Prostate gland (tissue), 2 donors: ENCODE data around the gene BCR. TPM values are rescaled to one million over a fixed set of nuclear protein-coding genes. Genes with fewer than 3 reads are reported as not detected.
"Not testable (repeated sequence)": the region's sequence is repeated elsewhere in the genome, so short reads cannot be mapped to it uniquely, and the experiment has no call there.

Experiments
- DNase-seq: peaks from one replicate; pipeline ENCODE4 v3.0.0-alpha.2; 2019; ENCODE audit warnings: low spot score
- H3K27ac ChIP-seq, 2 donors: fragments of 200-600 bp; sonication (generic); 2 replicates each; pipeline ENCODE4 v1.5.1; 2017 to 2019
- H3K27me3 ChIP-seq: fragments of 200-600 bp; sonication (generic); replicated peaks from 2 replicates; pipeline ENCODE4 v1.5.1; 2019; ENCODE audit not compliant: insufficient read depth
- H3K36me3 ChIP-seq, 2 donors: fragments of 200-600 bp; sonication (generic); 1 replicate in 1 of 2; 2 replicates in 1 of 2; pipeline versions ENCODE4 v1.5.1 to v1.8.1; 2017 to 2019
- H3K4me1 ChIP-seq: fragments of 200-600 bp; sonication (generic); replicated peaks from 2 replicates; pipeline ENCODE4 v1.5.1; 2019
- H3K4me3 ChIP-seq, 2 donors: fragments of 200-600 bp; sonication (generic); 2 replicates each; pipeline ENCODE4 v1.5.1; 2017 to 2019
- H3K9me3 ChIP-seq: fragments of 200-600 bp; sonication (generic); 2 replicates; pipeline ENCODE4 v1.5.1; 2017
- CTCF ChIP-seq, 4 experiments: fragments of 200-600 bp in 2 of 4; fragments of 450-650 bp in 2 of 4; sonication (generic) in 2 of 4; IDR thresholded peaks; 1 replicate in 3 of 4; 2 replicates in 1 of 4; pipeline ENCODE4 v1.5.1; 2016 to 2019; ENCODE audit warnings: antibody characterized with exemption in 4 of 4, mild to moderate bottlenecking in 2 of 4, moderate library complexity in 2 of 4
- POLR2A ChIP-seq: fragments of 450-650 bp; IDR thresholded peaks from one replicate; pipeline ENCODE4 v1.6.1; 2016; ENCODE audit warnings: antibody characterized with exemption, mild to moderate bottlenecking
- POLR2AphosphoS5 ChIP-seq: sonication (generic); formaldehyde crosslinking; IDR thresholded peaks from one replicate; pipeline ENCODE4 v1.6.1; 2017; ENCODE audit warnings: antibody characterized with exemption
- WGBS: methylation state at CpG from one replicate; pipeline ENCODE4 v1.1.5; 2018; 5-methylcytosine and 5-hydroxymethylcytosine counted together
- intact Hi-C: fragments of 100-400 bp; cut with DNase I; formaldehyde crosslinking; loops from one replicate; pipeline ENCODE4 v1.14.2; 2022
- total RNA-seq, 2 donors: library from RNA; depleted of rRNA; stranded (reverse); fragments of >200 nt; gene quantifications; one replicate each; pipeline ENCODE4 v1.1.0, GENCODE V29; 2016

Gene BCR
- total RNA-seq, 2 donors from 2014 or later, result 32.7 to 88.8 TPM

GRCh38 chr22:23311635-23312420 is 131.5 kb downstream of the BCR start:
- not testable (repeated sequence) for H3K4me3 ChIP-seq, H3K36me3 ChIP-seq, DNase-seq, H3K4me1 ChIP-seq, H3K27me3 ChIP-seq, H3K27ac ChIP-seq, H3K9me3 ChIP-seq
- intact Hi-C loops, result loop anchor here (5.0 kb wide), 1 partner anchor 75 kb away; no protein-coding TSS in a partner anchor
- WGBS, result 94% methylated on average over 13 of the region's 18 CpGs

- TF ChIP-seq POLR2AphosphoS5 (no peak), POLR2A (no peak), CTCF (IDR thresholded peaks at IDR 0.05) (no peak)
- intact Hi-C loops, result loop anchor here (5.0 kb wide), 1 partner anchor 73 kb away; no protein-coding TSS in a partner anchor
- Histone ChIP-seq H3K36me3 (no peaks in the 10 kb centered on the region), H3K4me3 (no peak overlapping the region), H3K27ac (no peak overlapping the region), H3K9me3 (no peaks in the 10 kb centered on the region), H3K4me1 (no peaks in the 10 kb centered on the region), H3K27me3 (no peaks in the 10 kb centered on the region)
- no peak for DNase-seq
- WGBS, result 81% methylated on average over 10 of the region's 14 CpGs
These were observed 133.7 kb downstream of the BCR start for GRCh38 chr22:23313791-23314567.

- 27% methylated on average over 15 of the region's 15 CpGs for WGBS
- DNase-seq, result peak; percentile 57
- Histone ChIP-seq H3K4me1 (no peaks in the 10 kb centered on the region), H3K36me3 (no peaks in the 10 kb centered on the region), H3K27me3 (no peaks in the 10 kb centered on the region), H3K27ac (no peak overlapping the region), H3K9me3 (no peaks in the 10 kb centered on the region), H3K4me3 (no peak overlapping the region)
- TF ChIP-seq POLR2A, result no peak
- TF ChIP-seq CTCF (IDR thresholded peaks at IDR 0.05), result peak in 3 of 4 experiments; percentile 57 to 75 (median 74)
- no peak for TF ChIP-seq POLR2AphosphoS5
- intact Hi-C loops, result loop anchor here (5.0 kb wide), 1 partner anchor 222 kb away; no protein-coding TSS in a partner anchor
These were observed 135.1 kb downstream of the BCR start for GRCh38 chr22:23315341-23315917.

- not testable (repeated sequence) for H3K4me1 ChIP-seq, H3K36me3 ChIP-seq, H3K27me3 ChIP-seq, DNase-seq, H3K27ac ChIP-seq, H3K9me3 ChIP-seq, H3K4me3 ChIP-seq
- 90% methylated on average over 2 of the region's 11 CpGs for WGBS
- intact Hi-C loops, result loop anchor here (5.0 kb wide), 1 partner anchor 221 kb away; no protein-coding TSS in a partner anchor
These were observed 136.3 kb downstream of the BCR start for GRCh38 chr22:23316596-23316995.

GRCh38 chr22:23318316-23318715 is 138.0 kb downstream of the BCR start:
- H3K36me3 ChIP-seq, DNase-seq, H3K4me1 ChIP-seq, H3K27ac ChIP-seq, H3K4me3 ChIP-seq, H3K9me3 ChIP-seq, H3K27me3 ChIP-seq: not testable (repeated sequence)
- 100% methylated on average over 2 of the region's 9 CpGs for WGBS
- intact Hi-C loops, result loop anchor here (5.0 kb wide), 1 partner anchor 219 kb away; no protein-coding TSS in a partner anchor

- H3K9me3 ChIP-seq, H3K27ac ChIP-seq, H3K36me3 ChIP-seq, intact Hi-C loops, H3K4me1 ChIP-seq, DNase-seq, H3K4me3 ChIP-seq, H3K27me3 ChIP-seq: not testable (repeated sequence)
- WGBS, result 89% methylated on average over 19 of the region's 19 CpGs
These were observed 142.3 kb downstream of the BCR start for GRCh38 chr22:23322497-23323080.

- DNase-seq, H3K27ac ChIP-seq, H3K4me1 ChIP-seq, intact Hi-C loops, H3K36me3 ChIP-seq, H3K9me3 ChIP-seq, H3K4me3 ChIP-seq, H3K27me3 ChIP-seq: not testable (repeated sequence)
- WGBS, result 90% methylated on average over 6 of the region's 6 CpGs
These were observed 143.8 kb downstream of the BCR start for GRCh38 chr22:23323960-23324688.
